Endothelial cell of umbilical vein (primary cell): ENCODE data around the gene QRFP. TPM values are rescaled to one million over a fixed set of nuclear protein-coding genes. Genes with fewer than 3 reads are reported as not detected.

ENCODE experiments used
- BruUV-seq: library from RNA; stranded (reverse); fragments of 400-500 nt; replicated peaks from 2 replicates; lab custom pipeline; 2021; lab: Mats Ljungman, UMichigan
- CTCF ChIA-PET: fragments of 300-600, 350-600 bp; sonication (Branson Sonifier 250); formaldehyde crosslinking; loops from one replicate; lab custom pipeline; 2021; ENCODE audit warnings: antibody characterized with exemption, inconsistent platforms; lab: Charles Lee
- POLR2A ChIA-PET: fragments of 300-600, 350-600 bp; sonication (Branson Sonifier 250); formaldehyde crosslinking; loops from one replicate; lab custom pipeline; 2021; ENCODE audit warnings: antibody characterized with exemption, inconsistent platforms; lab: Charles Lee
- DNase-seq: peaks from one replicate; pipeline ENCODE4 v3.0.0-alpha.2; 2011; ENCODE audit warnings: low read depth, low spot score
- FAIRE-seq: peaks from 2 replicates; lab custom pipeline; 2011; peaks lifted over from hg19 to GRCh38; lab: Jason Lieb, UNC
- H2AFZ ChIP-seq: 2 replicates; pipeline ENCODE4 v1.6.0; 2012; ENCODE audit warnings: low read depth, low read length, control low read depth, inconsistent platforms
- H3K27ac ChIP-seq: 2 replicates; pipeline ENCODE4 v1.5.1; 2011; ENCODE audit warnings: low read depth, mild to moderate bottlenecking, control low read depth, low read length, moderate library complexity; ENCODE audit not compliant: insufficient read depth
- H3K27me3 ChIP-seq, 2 experiments: 2 replicates each; pipeline versions ENCODE4 v1.6.0 to v1.6.1; 2011; ENCODE audit warnings: low read length in 2 of 2, mixed read lengths in 1 of 2; ENCODE audit not compliant: control insufficient read depth in 2 of 2, insufficient read depth in 2 of 2
- H3K36me3 ChIP-seq, 2 experiments: 2 replicates in 1 of 2; 3 replicates in 1 of 2; pipeline ENCODE4 v1.5.1; 2011; ENCODE audit warnings: low read length in 2 of 2, mild to moderate bottlenecking in 1 of 2, moderate library complexity in 1 of 2; ENCODE audit not compliant: control insufficient read depth in 2 of 2, insufficient read depth in 2 of 2; ENCODE audit errors: extremely low read depth in 1 of 2
- H3K4me1 ChIP-seq: 3 replicates; pipeline ENCODE4 v1.5.1; 2011; ENCODE audit warnings: mild to moderate bottlenecking, low read length; ENCODE audit not compliant: control insufficient read depth, insufficient read depth; ENCODE audit errors: extremely low read depth
- H3K4me2 ChIP-seq: 2 replicates; pipeline ENCODE4 v1.6.1; 2011; ENCODE audit warnings: low read length, control low read depth, mixed read lengths; ENCODE audit not compliant: insufficient read depth
- H3K4me3 ChIP-seq, 3 experiments: fragments of 200-600 bp in 1 of 3; sonication (generic), shearing (Covaris generic) in 1 of 3; replicated peaks in 1 of 3; 2 replicates each; pipeline ENCODE4 v1.5.1; 2011 to 2016; ENCODE audit warnings: control low read depth in 3 of 3, low read length in 3 of 3, mild to moderate bottlenecking in 2 of 3, inconsistent platforms in 1 of 3, low read depth in 1 of 3, moderate library complexity in 1 of 3; ENCODE audit not compliant: insufficient read depth in 1 of 3
- H3K79me2 ChIP-seq: 2 replicates; pipeline ENCODE4 v1.6.0; 2012; ENCODE audit warnings: low read length, inconsistent platforms; ENCODE audit not compliant: control insufficient read depth, insufficient read depth
- H3K9ac ChIP-seq: replicated peaks from 2 replicates; pipeline ENCODE3; 2011; ENCODE audit warnings: low read length, control low read depth; ENCODE audit not compliant: insufficient read depth; ENCODE audit errors: extremely low read depth
- H3K9me1 ChIP-seq: replicated peaks from 3 replicates; pipeline ENCODE4 v1.6.0; 2011; ENCODE audit warnings: mild to moderate bottlenecking, low read length; ENCODE audit not compliant: control insufficient read depth, insufficient read depth; ENCODE audit errors: extremely low read depth
- H3K9me3 ChIP-seq: replicated peaks from 2 replicates; pipeline ENCODE4 v1.5.1; 2012; ENCODE audit warnings: low read length, inconsistent platforms; ENCODE audit not compliant: control insufficient read depth, insufficient read depth
- H4K20me1 ChIP-seq: replicated peaks from 2 replicates; pipeline ENCODE3; 2011; ENCODE audit warnings: mild to moderate bottlenecking, low read length; ENCODE audit not compliant: control insufficient read depth, insufficient read depth; ENCODE audit errors: extremely low read depth
- EZH2 ChIP-seq: IDR thresholded peaks from 2 replicates; pipeline ENCODE4 v1.6.1; 2012; ENCODE audit warnings: borderline replicate concordance, low read depth, mild to moderate bottlenecking, moderate library complexity, low read length, inconsistent platforms; ENCODE audit not compliant: severe bottlenecking
- FOS ChIP-seq: IDR thresholded peaks from 2 replicates; pipeline ENCODE4 v1.6.1; 2011; ENCODE audit warnings: mild to moderate bottlenecking, low read length, moderate library complexity, borderline replicate concordance; ENCODE audit not compliant: insufficient read depth
- GATA2 ChIP-seq: IDR thresholded peaks from 2 replicates; pipeline ENCODE4 v1.7.0; 2011; ENCODE audit warnings: low read depth, mild to moderate bottlenecking, moderate library complexity, mixed read lengths, low read length; ENCODE audit not compliant: insufficient read length, insufficient read depth
- JUN ChIP-seq: IDR thresholded peaks from 2 replicates; pipeline ENCODE4 v1.6.1; 2011; ENCODE audit warnings: borderline replicate concordance, low read depth; ENCODE audit not compliant: insufficient read length, insufficient read depth
- MYC ChIP-seq: IDR thresholded peaks from one replicate; pipeline ENCODE4 v1.6.1; 2011; ENCODE audit warnings: mild to moderate bottlenecking, low read depth, low read length
- POLR2A ChIP-seq: IDR thresholded peaks from 2 replicates; pipeline ENCODE4 v1.6.1; 2012; ENCODE audit warnings: low read depth, mild to moderate bottlenecking, control low read depth, low read length
- POLR2AphosphoS5 ChIP-seq: IDR thresholded peaks from 2 replicates; pipeline ENCODE4 v1.6.1; 2012; ENCODE audit warnings: low read depth, mild to moderate bottlenecking, control low read depth, low read length, moderate library complexity; ENCODE audit not compliant: insufficient read depth
- dilution Hi-C: fragments of 300-500 bp; cut with MboI; formaldehyde crosslinking; loops from one replicate; pipeline ENCODE4 v1.15.0; 2019; ENCODE audit warnings: low sequenced_read_pairs; ENCODE audit not compliant: extremely low pct_ligation_motif_present
- intact Hi-C: fragments of 100-400 bp; cut with micrococcal nuclease; formaldehyde crosslinking; loops from one replicate; pipeline ENCODE4 v1.10.0; 2022
- polyA plus RNA-seq, 4 experiments: library from polyadenylated mRNA; depleted of rRNA in 3 of 4; stranded (reverse) in 3 of 4; unstranded in 1 of 4; fragments of >200 nt; gene quantifications; 2 replicates each; pipeline versions ENCODE4 v1.2.1 to v1.2.3, GENCODE V29; 2011 to 2012; ENCODE audit warnings: missing spikeins in 1 of 4
- total RNA-seq: library from RNA; stranded (reverse); gene quantifications from 2 replicates; pipeline ENCODE4 v1.2.3, GENCODE V29; 2021
- TF ChIP-seq, protein P1 (sequence below), 2 donors: IDR thresholded peaks; 1 replicate in 1 of 2; 2 replicates in 1 of 2; pipeline ENCODE4 v1.5.1; 2011; ENCODE audit warnings: low read length in 2 of 2, mild to moderate bottlenecking in 2 of 2, moderate library complexity in 2 of 2, control low read depth in 1 of 2, inconsistent platforms in 1 of 2, low read depth in 1 of 2; ENCODE audit not compliant: insufficient read depth in 1 of 2; ENCODE audit errors: extremely low read depth in 1 of 2
- TF ChIP-seq, protein P2 (sequence below): IDR thresholded peaks from 2 replicates; pipeline ENCODE4 v1.6.1; 2011; ENCODE audit not compliant: insufficient read depth, insufficient read length

QRFP gene
- total and polyA plus RNA-seq, 2 donors (not counting 3 experiments of a cell fraction or from before 2014, with no cell fraction given): not detected

- Histone ChIP-seq H3K36me3 (no peaks in the 10 kb centered on the region), H3K4me1 (no peaks in the 10 kb centered on the region), H3K79me2 (no peaks in the 10 kb centered on the region), H3K4me3 (no peak overlapping the region), H3K27me3 (peaks cover 0 to 7% of the 10 kb centered on the region in 2 experiments), H2AFZ (no peak overlapping the region), H3K27ac (no peak overlapping the region), H3K9me3 (no peaks in the 10 kb centered on the region), H3K9ac (no peak overlapping the region), H3K4me2 (no peak overlapping the region), H4K20me1 (no peaks in the 10 kb centered on the region), H3K9me1 (no peaks in the 10 kb centered on the region)
- TF ChIP-seq MYC: no peak
- TF ChIP-seq FOS: no peak
- no peak for TF ChIP-seq EZH2
- TF ChIP-seq GATA2: no peak
- TF ChIP-seq, protein P1, sequence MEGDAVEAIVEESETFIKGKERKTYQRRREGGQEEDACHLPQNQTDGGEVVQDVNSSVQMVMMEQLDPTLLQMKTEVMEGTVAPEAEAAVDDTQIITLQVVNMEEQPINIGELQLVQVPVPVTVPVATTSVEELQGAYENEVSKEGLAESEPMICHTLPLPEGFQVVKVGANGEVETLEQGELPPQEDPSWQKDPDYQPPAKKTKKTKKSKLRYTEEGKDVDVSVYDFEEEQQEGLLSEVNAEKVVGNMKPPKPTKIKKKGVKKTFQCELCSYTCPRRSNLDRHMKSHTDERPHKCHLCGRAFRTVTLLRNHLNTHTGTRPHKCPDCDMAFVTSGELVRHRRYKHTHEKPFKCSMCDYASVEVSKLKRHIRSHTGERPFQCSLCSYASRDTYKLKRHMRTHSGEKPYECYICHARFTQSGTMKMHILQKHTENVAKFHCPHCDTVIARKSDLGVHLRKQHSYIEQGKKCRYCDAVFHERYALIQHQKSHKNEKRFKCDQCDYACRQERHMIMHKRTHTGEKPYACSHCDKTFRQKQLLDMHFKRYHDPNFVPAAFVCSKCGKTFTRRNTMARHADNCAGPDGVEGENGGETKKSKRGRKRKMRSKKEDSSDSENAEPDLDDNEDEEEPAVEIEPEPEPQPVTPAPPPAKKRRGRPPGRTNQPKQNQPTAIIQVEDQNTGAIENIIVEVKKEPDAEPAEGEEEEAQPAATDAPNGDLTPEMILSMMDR (IDR thresholded peaks at IDR 0.05; ENCODE audit: extremely low read depth in 1 of 2, insufficient read depth in 1 of 2, low read depth in 1 of 2, low read length in 2 of 2): no peak
- TF ChIP-seq JUN: no peak
- TF ChIP-seq POLR2A: no peak
- TF ChIP-seq, protein P2, sequence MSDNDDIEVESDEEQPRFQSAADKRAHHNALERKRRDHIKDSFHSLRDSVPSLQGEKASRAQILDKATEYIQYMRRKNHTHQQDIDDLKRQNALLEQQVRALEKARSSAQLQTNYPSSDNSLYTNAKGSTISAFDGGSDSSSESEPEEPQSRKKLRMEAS: no peak
- no peak for TF ChIP-seq POLR2AphosphoS5
- no peak for DNase-seq
- FAIRE-seq: no peak
- CTCF ChIA-PET: no interaction called here
- no TSS peak for BruUV-seq
- intact Hi-C loops: no loop called here
- POLR2A ChIA-PET: no interaction called here
- dilution Hi-C loops: no loop called here
Observed at GRCh38 chr9:130920233-130920632, 23.6 kb upstream of the QRFP start.
